Ureter (tissue), 1 donor: ENCODE results near the gene RNU4-1. TPM values are rescaled to one million over a fixed set of nuclear protein-coding genes. Genes with fewer than 3 reads are reported as not detected.
"Not testable (repeated sequence)": the region's sequence is repeated elsewhere in the genome, so short reads cannot be mapped to it uniquely, and the experiment has no call there.

Experiments used
- DNase-seq: peaks from one replicate; pipeline ENCODE4 v3.0.0-alpha.2; 2020; ENCODE audit warnings: low spot score
- total RNA-seq: library from RNA; stranded (reverse); gene quantifications from one replicate; pipeline ENCODE4 v1.2.4, GENCODE V29; 2023
- donor health status: DM: yes; HTN: yes; CAD: no.

The RNU4-1 gene
- total RNA-seq = 1,538 TPM

DNA sequence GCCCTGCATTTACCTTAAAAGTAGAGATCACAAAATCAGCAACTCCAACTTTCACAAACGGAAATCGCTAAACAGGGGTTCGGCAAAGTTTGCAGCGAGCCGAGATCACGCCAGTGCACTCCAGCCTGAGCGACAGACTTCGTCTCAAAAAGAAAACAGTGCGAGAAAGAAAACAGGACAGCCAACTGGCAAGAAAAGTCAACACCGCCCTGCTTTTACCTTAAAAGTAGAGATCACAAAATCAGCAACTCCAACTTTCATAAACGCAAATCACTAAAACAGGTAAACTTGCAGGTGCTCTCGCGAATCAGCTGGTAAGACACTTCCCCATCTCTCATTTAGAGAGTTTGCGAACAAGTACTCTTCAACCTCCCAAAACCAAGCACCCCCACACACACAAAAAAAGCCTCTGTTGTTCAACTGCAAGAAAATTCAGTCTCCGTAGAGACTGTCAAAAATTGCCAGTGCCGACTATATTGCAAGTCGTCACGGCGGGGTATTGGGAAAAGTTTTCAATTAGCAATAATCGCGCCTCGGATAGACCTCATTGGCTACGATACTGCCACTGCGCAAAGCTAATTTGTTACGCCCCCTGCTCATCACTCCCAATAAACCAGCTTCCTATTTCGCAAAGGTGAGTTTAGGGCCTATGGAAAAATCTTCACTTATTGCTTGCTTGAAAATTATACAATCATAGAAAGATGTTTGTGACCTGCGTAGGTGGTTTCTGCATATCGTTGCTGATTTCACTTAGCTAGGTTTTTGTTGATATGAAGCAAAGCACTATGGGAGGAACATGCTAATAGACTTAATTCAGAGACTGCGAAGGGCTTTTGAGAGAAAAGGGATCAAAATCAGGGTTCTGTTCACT is at the start of gene RNU4-1:
Gene RNU4-1, minus strand, starts transcription at position 577 of the 871 bp plus-strand sequence.
- peak; percentile 83 for DNase-seq

DNA sequence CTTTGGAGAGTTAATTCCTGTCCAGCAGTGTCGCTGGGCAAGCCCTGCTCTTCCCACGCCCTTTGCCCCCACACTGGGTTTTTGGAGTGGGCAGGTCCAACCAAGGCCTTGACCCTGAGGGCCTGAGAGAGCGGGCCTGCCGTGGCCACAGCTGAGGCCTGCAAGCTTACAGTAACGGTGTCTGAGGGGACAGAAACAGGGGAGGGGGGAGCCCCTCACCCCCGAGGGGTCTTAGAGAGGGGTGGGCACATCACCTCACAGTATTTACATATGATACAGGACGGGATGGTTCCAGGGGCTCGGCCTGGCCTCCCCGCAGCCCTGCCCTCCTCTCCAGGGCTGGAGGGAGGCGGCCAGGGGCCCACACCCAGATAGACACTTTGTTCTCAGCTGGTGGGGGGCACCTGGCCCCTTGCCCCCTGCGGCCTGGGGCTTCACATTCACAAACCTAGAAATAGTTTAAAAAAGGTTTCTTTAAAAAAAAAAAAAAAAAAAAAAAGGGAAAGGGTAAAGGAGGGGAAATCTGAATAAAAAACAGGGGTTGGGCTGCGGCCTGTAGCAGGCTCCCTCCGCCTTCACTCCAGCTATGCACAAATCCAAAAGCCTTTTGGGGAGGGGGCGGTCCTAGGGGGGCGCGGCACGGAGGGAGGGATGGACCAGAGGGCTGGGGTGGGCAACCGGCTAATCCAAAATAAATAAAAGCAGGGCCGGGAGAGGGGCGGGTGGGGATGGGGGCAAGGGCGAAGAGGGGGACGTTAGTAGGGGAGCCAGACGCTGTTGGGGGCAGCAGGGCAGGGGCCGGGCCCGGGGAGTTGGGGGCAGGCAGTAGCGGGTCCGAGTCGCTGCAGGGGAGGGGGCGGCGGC is 49.4 kb upstream of the RNU4-1 start:
- DNase-seq = no peak

DNA sequence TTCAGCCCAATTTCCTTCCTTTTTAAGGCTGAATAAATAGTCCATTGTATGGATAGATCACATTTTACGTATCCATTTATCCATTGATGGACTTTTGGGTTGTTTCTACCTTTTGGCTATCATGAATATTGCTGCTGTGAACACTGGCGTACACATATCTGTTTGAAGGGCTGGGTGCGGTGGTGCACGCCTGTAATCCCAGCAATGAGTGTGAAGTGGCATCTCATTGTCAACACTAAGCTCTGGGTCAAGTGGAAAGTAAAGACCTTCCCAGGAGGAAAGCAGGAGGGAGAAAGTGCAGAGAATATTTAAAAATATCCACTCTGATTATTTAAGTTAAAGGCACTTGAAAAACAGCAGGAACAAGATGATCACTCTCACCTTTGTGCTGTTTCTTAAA is 46.2 kb upstream of the RNU4-1 start:
- no peak for DNase-seq

DNA sequence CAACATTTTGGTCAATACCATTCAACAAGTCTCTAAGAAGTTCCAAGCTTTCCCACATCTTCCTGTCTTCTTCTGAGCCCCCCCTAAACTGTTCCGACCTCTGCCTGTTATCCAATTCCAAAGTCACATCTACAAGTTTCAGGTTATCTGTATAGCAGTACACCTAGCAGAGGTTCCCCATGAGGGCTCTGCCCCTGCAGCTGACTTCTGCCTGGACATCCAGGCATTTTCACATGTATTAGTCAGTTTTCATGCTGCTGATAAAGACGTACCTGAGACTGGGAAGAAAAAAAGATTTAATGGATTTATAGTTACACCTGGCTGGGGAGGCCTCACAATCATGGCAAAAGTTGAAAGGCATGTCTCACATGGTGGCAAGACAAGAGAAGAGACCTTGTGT is 44.7 kb upstream of the RNU4-1 start:
- DNase-seq = no peak

DNA sequence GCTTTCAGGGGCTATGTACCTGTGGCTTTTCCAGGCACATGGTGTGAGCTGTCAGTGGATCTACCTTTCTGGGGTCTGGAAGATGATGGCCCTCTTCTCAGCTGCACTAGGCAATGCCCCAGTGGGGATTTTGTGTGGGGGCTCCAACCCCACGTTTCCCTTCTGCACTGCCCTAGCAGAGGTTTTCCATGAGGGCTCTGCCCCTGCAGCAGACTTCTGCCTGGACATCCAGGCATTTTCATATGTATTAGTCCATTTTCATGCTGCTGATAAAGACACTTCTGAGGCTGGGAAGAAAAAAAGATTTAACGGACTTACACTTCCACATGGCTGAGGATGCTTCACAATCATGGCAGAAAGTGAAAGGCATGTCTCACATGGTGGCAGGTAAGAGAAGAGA is 43.4 kb upstream of the RNU4-1 start:
- not testable (repeated sequence) for DNase-seq

DNA sequence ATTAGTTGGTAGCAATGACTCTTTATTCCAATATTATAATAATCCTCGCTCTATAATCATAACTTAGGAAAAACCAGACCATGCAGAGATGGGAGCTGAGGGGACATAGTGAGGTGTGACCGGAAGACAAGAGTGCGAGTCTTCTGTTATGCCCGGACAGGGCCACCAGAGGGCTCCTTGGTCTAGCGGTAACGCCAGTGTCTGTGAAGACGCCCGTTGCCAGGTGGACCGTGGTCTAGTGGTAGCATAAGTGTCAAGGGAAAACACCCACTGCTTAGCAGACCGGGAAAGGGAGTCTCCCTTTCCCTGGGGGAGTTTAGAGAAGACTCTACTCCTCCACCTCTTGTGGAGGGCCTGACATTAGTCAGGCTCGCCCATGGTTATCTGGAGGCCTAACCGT is 42.4 kb upstream of the RNU4-1 start:
- DNase-seq = peak; percentile 61

DNA sequence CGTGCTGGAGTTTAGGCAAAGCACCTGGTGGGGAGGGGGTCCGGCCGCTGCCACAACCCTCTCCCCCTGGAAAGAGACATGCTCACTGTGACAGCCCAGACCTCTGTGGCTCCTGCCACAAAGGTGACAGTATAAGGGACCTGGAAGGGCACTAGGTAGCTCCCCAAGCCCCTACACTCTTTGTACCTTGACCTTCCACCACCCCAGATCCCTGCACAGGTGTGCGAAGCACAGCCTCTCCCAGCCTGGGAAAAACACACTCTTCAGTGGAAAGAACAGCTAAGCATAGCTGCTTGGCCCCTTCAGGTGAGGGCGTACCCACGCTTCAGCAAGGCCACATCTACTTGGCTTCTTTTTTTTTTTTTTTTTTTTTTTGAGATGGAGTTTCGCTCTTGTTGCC is 39.5 kb upstream of the RNU4-1 start:
- no peak for DNase-seq

DNA sequence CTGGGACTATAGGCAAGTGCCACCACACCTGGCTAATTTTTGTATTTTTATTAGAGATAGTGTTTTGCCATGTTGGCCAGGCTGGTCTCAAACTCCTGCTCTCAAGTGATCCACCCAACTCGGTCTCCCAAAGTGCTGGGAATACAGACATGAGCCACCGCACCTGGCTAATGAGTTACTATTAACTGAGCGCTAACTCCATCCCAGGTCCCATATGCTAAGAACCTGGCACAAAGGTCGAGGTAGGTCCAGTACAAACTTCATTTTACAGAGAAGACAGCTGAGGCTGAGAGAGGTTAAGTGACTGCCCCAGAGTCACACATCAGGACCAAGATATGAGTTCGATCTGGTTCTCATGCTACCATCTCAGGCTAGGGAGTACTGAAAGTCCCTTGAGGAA is 39.0 kb upstream of the RNU4-1 start:
- DNase-seq = no peak

DNA sequence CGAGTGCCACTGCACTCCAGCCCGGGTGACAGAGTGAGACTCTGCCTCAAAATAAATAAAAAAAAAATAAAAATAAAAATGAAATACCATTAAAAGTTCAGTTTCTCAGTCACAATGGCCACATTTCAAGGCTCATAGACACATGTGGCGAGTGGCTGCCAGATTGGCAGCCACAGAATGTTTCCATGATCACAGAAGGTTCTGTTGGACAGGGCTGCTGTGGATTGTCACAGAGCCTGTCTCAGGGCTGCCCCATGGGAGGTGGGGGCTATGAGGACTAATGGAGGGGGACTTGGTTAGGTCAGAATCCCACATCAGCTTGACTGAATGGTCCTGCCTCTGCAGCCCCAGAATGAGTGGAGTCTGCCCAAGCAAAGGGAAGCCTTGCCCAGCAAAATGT is 38.4 kb upstream of the RNU4-1 start:
- DNase-seq = no peak

DNA sequence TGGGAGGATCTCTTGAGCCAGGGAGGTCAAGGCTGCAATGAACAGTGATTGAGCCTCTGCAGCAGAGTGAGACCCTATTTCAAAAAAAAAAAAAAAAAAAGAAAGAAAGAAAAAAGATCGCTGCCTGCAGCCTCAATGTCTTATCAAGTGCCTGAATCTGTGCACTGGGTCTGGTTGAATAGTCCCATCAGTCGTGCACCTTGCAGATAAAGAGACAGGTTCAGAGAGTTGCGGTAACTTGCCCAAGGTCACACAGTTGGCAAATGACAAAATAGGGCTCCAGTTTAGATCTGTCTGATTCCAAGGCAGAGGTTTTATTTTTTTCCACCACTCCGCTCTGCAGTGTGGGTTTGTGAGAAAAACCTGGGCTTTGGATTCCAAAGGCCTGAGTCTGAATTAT is 35.2 kb upstream of the RNU4-1 start:
- no peak for DNase-seq

DNA sequence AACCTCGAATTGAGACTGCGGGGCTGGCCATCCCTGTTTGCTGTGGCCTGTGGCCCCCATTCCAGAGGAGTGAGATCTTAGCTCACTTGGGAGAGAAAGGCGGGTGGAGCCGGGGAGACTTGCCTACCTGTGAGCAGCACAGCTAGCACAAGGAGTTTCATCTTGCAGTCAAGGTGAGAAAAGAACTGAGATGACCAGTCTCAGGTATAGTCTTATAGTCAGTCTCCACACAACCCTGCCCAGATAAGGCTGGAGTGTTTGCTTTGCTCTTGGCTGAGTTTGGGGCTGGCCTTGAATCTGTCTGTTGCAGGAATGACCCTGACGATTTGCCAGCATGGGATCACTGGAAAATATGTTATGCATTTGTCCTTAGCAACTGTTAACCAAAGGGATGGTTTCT is 34.6 kb upstream of the RNU4-1 start, which contains the start of gene PLA2G1B:
Gene PLA2G1B, minus strand, starts transcription at position 187 of the 400 bp plus-strand sequence. Its CDS starts 26 bp downstream, at position 161.
- DNase-seq = no peak

DNA sequence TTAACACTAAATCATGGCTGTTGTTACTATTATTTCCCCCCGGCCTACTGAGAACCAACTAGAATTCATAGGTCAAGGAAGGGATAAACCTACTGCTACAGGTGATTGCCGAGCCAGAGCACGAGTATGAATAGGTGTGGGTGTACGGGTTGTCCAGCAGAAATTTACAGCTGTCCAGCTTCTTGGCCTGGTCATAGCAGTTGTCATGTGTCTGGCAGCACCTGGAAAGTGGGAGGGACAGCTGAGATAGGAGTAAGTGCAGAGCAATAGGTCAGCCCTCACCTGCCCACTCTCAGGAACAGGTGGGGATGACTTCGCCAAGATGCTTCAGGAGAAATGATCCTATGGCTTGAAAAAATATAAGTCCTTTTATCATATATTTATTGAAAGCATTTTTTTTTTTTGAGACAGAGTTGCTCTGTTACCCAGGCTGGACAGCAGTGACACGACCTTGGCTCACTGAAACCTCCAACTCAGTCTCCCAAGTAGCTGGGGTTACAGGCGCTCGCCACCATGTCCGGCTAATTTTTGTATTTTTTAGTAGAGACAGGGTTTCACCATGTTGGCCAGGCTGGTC is 31.9 kb upstream of the RNU4-1 start:
- no peak for DNase-seq

DNA sequence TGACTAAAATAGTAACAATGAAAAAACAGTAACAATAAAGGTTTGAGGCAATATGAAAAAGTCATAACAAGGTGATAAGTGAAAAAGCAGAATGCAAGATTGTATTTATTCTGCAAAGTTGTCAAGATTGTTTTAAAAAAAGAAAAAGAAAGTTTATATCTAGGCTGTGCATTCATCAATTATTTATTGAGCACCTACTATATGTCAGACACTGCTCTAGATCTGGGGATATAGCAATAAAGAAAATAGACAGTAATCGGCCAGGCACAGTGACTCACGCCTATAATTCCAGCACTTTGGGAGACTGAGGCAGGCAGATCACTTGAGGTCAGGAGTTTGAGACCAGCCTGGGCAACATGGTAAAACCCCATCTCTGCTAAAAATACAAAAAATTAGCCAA is 30.7 kb upstream of the RNU4-1 start:
- no peak for DNase-seq

DNA sequence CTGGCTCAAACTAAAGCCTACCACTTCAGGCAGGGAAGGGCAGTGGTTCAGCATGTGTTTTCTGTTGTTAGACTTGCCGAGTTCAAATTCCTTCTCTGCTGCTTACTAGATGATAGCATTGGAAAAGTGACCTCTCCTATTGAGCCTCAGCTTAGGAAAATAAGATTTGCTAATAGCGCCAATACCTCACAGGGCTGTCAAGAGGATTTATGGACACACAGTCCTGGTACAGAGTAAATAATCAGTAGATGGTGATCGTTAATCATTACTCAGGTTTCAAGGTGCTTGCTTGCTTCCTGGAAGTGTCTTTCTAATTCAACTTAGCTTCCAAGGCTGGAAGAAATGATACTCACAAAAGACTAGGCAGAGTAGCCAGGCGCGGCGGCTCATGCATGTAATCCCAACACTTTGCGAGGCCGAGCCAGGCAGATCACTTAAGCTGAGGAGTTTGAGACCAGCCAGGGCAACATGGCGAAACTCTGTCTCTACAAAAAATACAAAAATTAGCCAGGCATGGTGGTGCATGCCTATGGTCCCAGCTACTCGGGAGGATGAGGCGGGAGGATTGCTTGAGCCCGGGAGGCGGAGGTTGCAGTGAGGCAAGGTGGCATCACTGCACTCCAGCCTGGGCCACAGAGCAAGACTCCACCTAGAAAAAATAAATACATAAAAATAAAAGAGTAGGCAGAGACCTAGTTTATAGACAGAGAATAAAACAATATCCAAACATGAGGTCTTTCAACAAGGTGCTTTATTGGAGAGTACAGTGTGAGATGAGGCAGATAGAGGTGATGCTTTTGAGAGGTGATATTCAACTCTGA is 28.6 kb upstream of the RNU4-1 start:
- DNase-seq = no peak

DNA sequence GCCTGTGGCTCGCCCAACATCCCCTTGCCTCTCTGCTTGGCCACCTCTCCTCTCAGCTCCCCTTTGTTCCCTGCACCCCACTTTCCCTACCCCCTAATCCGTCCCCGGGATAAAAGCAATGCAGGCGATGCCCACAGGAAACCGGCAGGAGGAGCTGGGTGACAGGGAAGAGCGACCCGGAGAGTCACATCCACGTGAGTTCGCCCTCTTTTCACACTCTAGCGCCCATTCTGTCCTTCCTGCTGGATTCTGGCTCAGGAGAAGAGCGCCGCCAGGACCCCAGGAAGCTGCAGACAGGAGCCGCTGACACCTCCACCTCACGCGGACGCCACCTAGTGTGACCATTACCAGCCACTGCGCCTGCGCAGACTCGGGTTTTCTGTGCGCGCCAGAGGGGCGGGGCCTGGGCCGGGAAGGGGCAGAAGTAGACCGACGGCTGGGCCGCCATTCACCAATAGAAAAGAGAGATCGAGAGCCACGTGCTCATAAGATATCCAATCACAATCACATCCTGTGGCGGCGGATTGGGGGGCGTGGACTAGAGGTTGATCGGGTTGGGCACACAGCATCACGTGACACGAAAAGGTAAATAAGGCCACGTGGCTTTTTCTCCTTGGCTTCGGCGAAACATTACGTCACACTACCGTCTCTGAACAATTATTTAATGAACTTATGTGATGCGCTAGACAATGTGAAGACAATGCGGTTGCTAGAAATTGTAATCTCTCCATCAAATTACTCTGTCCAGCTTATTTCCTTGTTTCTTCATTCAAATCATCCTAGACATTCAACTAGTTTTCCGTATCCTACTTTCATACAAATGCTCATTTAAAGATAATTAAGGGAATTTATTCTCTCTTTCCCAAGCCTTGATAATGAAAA is 24.4 kb upstream of the RNU4-1 start:
- DNase-seq = peak; percentile 99

DNA sequence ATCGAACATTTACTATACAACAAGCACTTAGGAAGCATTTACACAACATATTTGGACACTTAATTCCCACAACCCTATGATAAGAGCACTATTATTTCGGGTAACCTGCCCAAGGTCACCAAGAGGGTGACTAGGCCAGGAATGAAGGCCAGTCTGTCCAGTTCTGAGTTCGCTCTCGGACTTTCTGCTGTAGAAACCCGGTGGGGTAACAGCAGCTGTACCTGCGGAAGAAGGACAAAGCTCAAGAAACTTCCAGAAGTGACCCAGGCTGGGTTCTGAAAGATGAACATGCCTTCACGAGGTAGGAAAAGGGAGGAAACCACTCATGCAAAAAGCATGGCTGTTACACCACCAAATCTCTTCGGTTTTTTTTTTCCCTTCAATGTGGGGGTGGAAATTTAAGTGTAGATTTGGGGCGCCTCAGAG is 23.8 kb upstream of the RNU4-1 start:
- DNase-seq = no peak

DNA sequence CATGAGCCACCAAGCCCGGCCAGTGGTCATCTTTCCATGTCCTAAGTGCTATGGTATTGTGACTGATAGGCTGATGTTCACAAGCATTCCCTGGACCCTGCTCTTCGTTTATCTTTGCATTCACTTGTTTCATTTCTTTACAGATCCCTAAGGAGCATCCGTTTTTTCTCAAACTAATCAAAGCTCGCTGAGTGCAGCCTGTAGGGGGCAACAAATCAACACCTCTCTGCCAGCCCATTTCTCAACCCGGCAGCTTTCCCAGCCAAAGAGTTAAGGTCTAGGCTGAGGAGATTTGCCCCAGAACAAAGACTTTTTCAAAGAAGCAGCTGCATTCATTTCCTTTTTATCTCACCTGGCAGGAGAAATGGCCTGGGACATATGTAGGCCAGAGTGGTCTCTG is 21.2 kb upstream of the RNU4-1 start:
- DNase-seq = no peak

DNA sequence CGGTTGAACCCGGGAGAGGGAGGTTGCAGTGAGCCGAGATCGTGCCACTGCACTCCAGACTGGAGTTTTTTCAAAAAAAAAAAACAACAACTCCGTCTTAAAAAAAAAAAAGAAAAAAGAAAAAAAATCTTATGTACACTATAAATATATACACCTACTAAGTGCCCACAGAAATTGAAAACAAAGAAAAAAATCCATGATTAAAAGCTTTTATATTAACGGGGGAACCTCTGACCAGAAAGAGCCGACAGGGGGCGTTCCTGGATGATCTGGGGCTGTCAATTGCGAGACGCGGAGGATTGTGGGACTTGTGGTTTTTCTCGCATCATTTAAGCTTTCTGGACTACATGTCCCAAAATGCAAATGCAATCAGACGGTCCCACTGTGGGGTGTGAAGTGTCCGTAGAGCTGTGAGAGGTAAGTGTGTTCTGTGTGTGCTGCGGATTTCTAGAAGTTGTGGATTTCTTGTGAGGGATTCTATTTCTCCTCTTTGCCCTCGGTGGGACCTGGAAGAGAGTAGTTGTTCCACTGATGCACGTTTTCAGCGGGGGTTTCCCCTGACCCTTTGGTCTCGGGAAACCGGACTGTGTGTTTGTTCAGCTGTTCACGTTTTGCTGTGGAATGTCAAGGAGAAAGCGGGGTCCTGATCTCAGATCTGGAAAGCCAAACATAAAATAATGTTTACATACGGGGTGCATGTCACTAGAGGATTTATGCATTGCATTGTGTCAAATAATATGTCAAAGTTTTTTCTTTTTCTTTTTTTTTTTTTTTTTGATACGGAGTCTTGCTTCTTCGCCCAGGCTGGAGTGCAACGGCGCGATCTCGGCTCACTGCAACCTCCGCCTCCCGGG is 9.2 kb upstream of the RNU4-1 start, which contains the start of gene SIRT4:
Gene SIRT4, plus strand, starts transcription at position 360 of the 854 bp plus-strand sequence. CDS start 1,241 bp downstream, outside the sequence.
- peak; percentile 88 for DNase-seq

DNA sequence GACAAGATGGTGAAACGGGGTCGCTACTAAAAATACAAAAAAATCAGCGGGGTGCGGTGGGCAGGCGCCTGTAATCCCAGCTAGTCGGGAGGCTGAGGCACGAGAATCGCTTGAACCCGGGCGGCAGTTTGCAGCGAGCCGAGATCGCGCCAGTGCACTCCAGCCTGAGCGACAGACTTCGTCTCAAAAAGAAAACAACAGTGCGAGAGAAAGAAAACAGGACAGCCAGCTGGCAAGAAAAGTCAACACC is 701 bp downstream of the RNU4-1 start:
- no peak for DNase-seq
